A673 (cell line): ENCODE data around the gene NEDD8. TPM values are rescaled to one million over a fixed set of nuclear protein-coding genes. Genes with fewer than 3 reads are reported as not detected.

Source experiments
- BruUV-seq: library from RNA; stranded (reverse); fragments of 400-500 nt; replicated peaks from 2 replicates; lab custom pipeline; 2021; lab: Mats Ljungman, UMichigan
- CTCF ChIA-PET: fragments of 300-600 bp; sonication (Branson Sonifier 250); formaldehyde crosslinking; loops from one replicate; lab custom pipeline; 2022; ENCODE audit warnings: antibody characterized with exemption; lab: Charles Lee
- POLR2A ChIA-PET: fragments of 300-600 bp; sonication (Branson Sonifier 250); formaldehyde crosslinking; loops from one replicate; lab custom pipeline; 2022; ENCODE audit warnings: antibody characterized with exemption; ENCODE audit not compliant: low non-redundant PET; lab: Charles Lee
- DNase-seq: peaks from one replicate; pipeline ENCODE4 v3.0.0-alpha.2; 2015; ENCODE audit warnings: low spot score
- H3K27ac ChIP-seq: fragments of 200-600 bp; sonication (generic); 2 replicates; pipeline ENCODE4 v1.5.1; 2016; ENCODE audit warnings: mixed run types, low read depth, mild to moderate bottlenecking, mixed read lengths, antibody characterized with exemption, low read length; ENCODE audit not compliant: poor library complexity, severe bottlenecking
- H3K27me3 ChIP-seq: fragments of 200-600 bp; sonication (generic); replicated peaks from 2 replicates; pipeline ENCODE4 v1.6.1; 2017; ENCODE audit warnings: mixed run types, low read depth, mild to moderate bottlenecking, mixed read lengths, antibody characterized with exemption, low read length; ENCODE audit not compliant: insufficient read depth, poor library complexity
- H3K36me3 ChIP-seq: fragments of 200-600 bp; sonication (generic); 2 replicates; pipeline ENCODE4 v1.6.1; 2016; ENCODE audit warnings: mixed run types, mild to moderate bottlenecking, mixed read lengths, antibody characterized with exemption, low read length; ENCODE audit not compliant: insufficient read depth, poor library complexity, severe bottlenecking
- H3K4me1 ChIP-seq: fragments of 200-600 bp; sonication (generic); 2 replicates; pipeline ENCODE4 v1.6.1; 2017; ENCODE audit warnings: mixed run types, mild to moderate bottlenecking, mixed read lengths, antibody characterized with exemption, low read length; ENCODE audit not compliant: insufficient read depth, poor library complexity, severe bottlenecking
- H3K4me3 ChIP-seq: fragments of 200-600 bp; sonication (generic); 2 replicates; pipeline ENCODE4 v1.5.1; 2016; ENCODE audit warnings: low read depth, mixed run types, mild to moderate bottlenecking, mixed read lengths, low read length; ENCODE audit not compliant: poor library complexity, severe bottlenecking
- H3K9me3 ChIP-seq: fragments of 200-600 bp; sonication (generic); 2 replicates; pipeline ENCODE4 v1.6.1; 2016; ENCODE audit warnings: mixed run types, low read depth, mild to moderate bottlenecking, mixed read lengths, antibody characterized with exemption, low read length; ENCODE audit not compliant: poor library complexity, severe bottlenecking
- CTCF ChIP-seq: fragments of 300-800, 200-600 bp; sonication (generic); conservative IDR thresholded peaks from 2 replicates; pipeline ENCODE4 v1.5.1; 2017; ENCODE audit warnings: low read depth, mild to moderate bottlenecking, antibody characterized with exemption, low read length, moderate library complexity, mixed read lengths
- EZH2 ChIP-seq: fragments of 200-600 bp; sonication (generic); IDR thresholded peaks from 2 replicates; pipeline ENCODE4 v1.6.1; 2017; ENCODE audit warnings: borderline replicate concordance, low read depth, mild to moderate bottlenecking, mixed read lengths, antibody characterized with exemption, low read length; ENCODE audit not compliant: poor library complexity, severe bottlenecking
- intact Hi-C: fragments of 100-400 bp; cut with micrococcal nuclease; formaldehyde crosslinking; loops from one replicate; pipeline ENCODE4 v1.10.0; 2022; ENCODE audit not compliant: unreplicated experiment
- total RNA-seq: library from RNA; stranded (reverse); gene quantifications from 2 replicates; pipeline ENCODE4 v1.2.3, GENCODE V29; 2021

Gene NEDD8
- total RNA-seq, 1 experiment from 2014 or later, result 266 TPM

- intact Hi-C loops, result no loop called here
- Histone ChIP-seq H3K9me3 (no peaks in the 10 kb centered on the region), H3K36me3 (no peaks in the 10 kb centered on the region), H3K27me3 (no peaks in the 10 kb centered on the region), H3K27ac (no peak overlapping the region), H3K4me3 (no peak overlapping the region), H3K4me1 (no peaks in the 10 kb centered on the region)
- no peak for DNase-seq
- no peak for TF ChIP-seq EZH2
- no peak for TF ChIP-seq CTCF
- BruUV-seq, result no TSS peak
- ChIA-PET CTCF (no interaction called here), POLR2A (interaction anchor here (0.5 kb wide), 1 partner anchor 723 kb away, joined by 10 read pairs; no protein-coding TSS in a partner anchor)
These were observed 44.9 kb upstream of the NEDD8 start for GRCh38 chr14:24277071-24277470.

- intact Hi-C loops, result no loop called here
These were observed 42.0 kb upstream of the NEDD8 start for GRCh38 chr14:24274101-24274543.

GRCh38 chr14:24273422-24273998, 41.3 kb upstream of the NEDD8 start:
- no TSS peak for BruUV-seq
- H3K27me3 ChIP-seq, result no peaks in the 10 kb centered on the region
- no peaks in the 10 kb centered on the region for H3K9me3 ChIP-seq
- no peak for TF ChIP-seq EZH2
- 0 out of 2 replicates have a peak, but pooled peaks have one; percentile 14 for TF ChIP-seq CTCF
- H3K4me1 ChIP-seq, result peaks cover 4% of the 10 kb centered on the region
- ChIA-PET POLR2A (no interaction called here), CTCF (interaction anchor here (0.5 kb wide), 1 partner anchor 547 kb away, joined by 7 read pairs; no protein-coding TSS in a partner anchor)
- intact Hi-C loops, result no loop called here
- no peak overlapping the region for H3K27ac ChIP-seq
- H3K4me3 ChIP-seq, result no peak overlapping the region
- H3K36me3 ChIP-seq, result no peaks in the 10 kb centered on the region
- peak; percentile 10 for DNase-seq

More at GRCh38 chr14:24274101-24274543, 42.0 kb upstream of the NEDD8 start:
- Histone ChIP-seq H3K27ac (no peak overlapping the region), H3K27me3 (no peaks in the 10 kb centered on the region), H3K4me3 (no peak overlapping the region), H3K4me1 (peaks cover 4% of the 10 kb centered on the region), H3K36me3 (no peaks in the 10 kb centered on the region), H3K9me3 (no peaks in the 10 kb centered on the region)
- no peak for DNase-seq
- ChIA-PET CTCF (no interaction called here), POLR2A (no interaction called here)
- TF ChIP-seq EZH2 (no peak), CTCF (no peak)
- BruUV-seq, result no TSS peak
